ENCODE measurements around the gene IKBKG.

Gene IKBKG

GRCh38 chrX:154515966-154516655, 31.3 kb upstream of the IKBKG start, which contains the start of gene FAM3A:
Gene FAM3A (minus strand): TSS chrX:154516232. CDS start chrX:154515772, 460 bp downstream.
- H3K4me3 Mint-ChIP-seq: peak within 1 kb of the TSS; percentile 86
- H3K27me3 Mint-ChIP-seq: no peaks in the 10 kb centered on the region
- H3K4me1 Mint-ChIP-seq: peaks cover 25% of the 10 kb centered on the region
- H3K9me3 Mint-ChIP-seq: no peaks in the 10 kb centered on the region
- H3K27ac Mint-ChIP-seq: peak within 1 kb of the TSS; percentile 85
- DNase-seq: peak; percentile 93
- H3K36me3 Mint-ChIP-seq (ENCODE audit: low read depth): peaks cover 10% of the 10 kb centered on the region
- ATAC-seq: peak; percentile 91

- Mint-ChIP-seq H3K9me3 (no peaks in the 10 kb centered on the region), H3K4me3 (peak overlapping the region; percentile 83), H3K27ac (peak overlapping the region; percentile 85), H3K4me1 (peaks cover 20% of the 10 kb centered on the region), H3K36me3 (ENCODE audit: low read depth) (peaks cover 10% of the 10 kb centered on the region), H3K27me3 (no peaks in the 10 kb centered on the region)
- DNase-seq (no peak), ATAC-seq (no peak)
Observed at GRCh38 chrX:154516656-154517100, 30.7 kb upstream of the IKBKG start.

- Mint-ChIP-seq H3K27ac (no peak overlapping the region), H3K4me3 (no peak overlapping the region), H3K4me1 (peaks cover 17% of the 10 kb centered on the region), H3K9me3 (no peaks in the 10 kb centered on the region), H3K36me3 (ENCODE audit: low read depth) (peaks cover 10% of the 10 kb centered on the region), H3K27me3 (no peaks in the 10 kb centered on the region)
- DNase-seq: no peak
- no peak for ATAC-seq
Observed at GRCh38 chrX:154517101-154517781, 30.2 kb upstream of the IKBKG start.

- Mint-ChIP-seq H3K4me3 (no peak overlapping the region), H3K27me3 (no peaks in the 10 kb centered on the region), H3K27ac (no peak overlapping the region), H3K4me1 (peaks cover 8% of the 10 kb centered on the region), H3K9me3 (no peaks in the 10 kb centered on the region), H3K36me3 (ENCODE audit: low read depth) (peaks cover 5% of the 10 kb centered on the region)
- ATAC-seq (no peak), DNase-seq (no peak)
Observed at GRCh38 chrX:154519389-154519788, 28.0 kb upstream of the IKBKG start.

GRCh38 chrX:154525606-154526490, 21.6 kb upstream of the IKBKG start:
- H3K27me3 Mint-ChIP-seq: no peaks in the 10 kb centered on the region
- ATAC-seq (no peak), DNase-seq (no peak)
- no peak overlapping the region for H3K27ac Mint-ChIP-seq
- H3K4me3 Mint-ChIP-seq: no peak overlapping the region
- peaks cover 18% of the 10 kb centered on the region for H3K4me1 Mint-ChIP-seq
- H3K36me3 Mint-ChIP-seq (ENCODE audit: low read depth): no peaks in the 10 kb centered on the region
- H3K9me3 Mint-ChIP-seq: no peaks in the 10 kb centered on the region

- H3K27me3 Mint-ChIP-seq: no peaks in the 10 kb centered on the region
- H3K9me3 Mint-ChIP-seq: no peaks in the 10 kb centered on the region
- H3K4me1 Mint-ChIP-seq: peaks cover 18% of the 10 kb centered on the region
- H3K27ac Mint-ChIP-seq: no peak overlapping the region
- DNase-seq (peak; percentile 63), ATAC-seq (peak; percentile 89)
- no peak overlapping the region for H3K4me3 Mint-ChIP-seq
- no peaks in the 10 kb centered on the region for H3K36me3 Mint-ChIP-seq (ENCODE audit: low read depth)
Observed at GRCh38 chrX:154526901-154527675, 20.3 kb upstream of the IKBKG start.

GRCh38 chrX:154529206-154529612, 18.2 kb upstream of the IKBKG start:
- H3K36me3 Mint-ChIP-seq (ENCODE audit: low read depth): peaks cover 2% of the 10 kb centered on the region
- H3K27ac Mint-ChIP-seq: no peak overlapping the region
- H3K4me3 Mint-ChIP-seq: no peak overlapping the region
- no peak for DNase-seq
- H3K27me3 Mint-ChIP-seq: no peaks in the 10 kb centered on the region
- no peak for ATAC-seq
- H3K4me1 Mint-ChIP-seq: peaks cover 18% of the 10 kb centered on the region
- H3K9me3 Mint-ChIP-seq: no peaks in the 10 kb centered on the region

- ATAC-seq (no peak), DNase-seq (no peak)
- H3K36me3 Mint-ChIP-seq (ENCODE audit: low read depth): peaks cover 2% of the 10 kb centered on the region
- no peak overlapping the region for H3K4me3 Mint-ChIP-seq
- H3K9me3 Mint-ChIP-seq: no peaks in the 10 kb centered on the region
- H3K27me3 Mint-ChIP-seq: no peaks in the 10 kb centered on the region
- H3K4me1 Mint-ChIP-seq: peaks cover 21% of the 10 kb centered on the region
- H3K27ac Mint-ChIP-seq: no peak overlapping the region
Observed at GRCh38 chrX:154530286-154530685, 17.1 kb upstream of the IKBKG start.

GRCh38 chrX:154531626-154532025, 15.8 kb upstream of the IKBKG start:
- Mint-ChIP-seq H3K27me3 (no peaks in the 10 kb centered on the region), H3K36me3 (ENCODE audit: low read depth) (peaks cover 4% of the 10 kb centered on the region), H3K27ac (no peak overlapping the region), H3K4me3 (no peak overlapping the region), H3K4me1 (peaks cover 12% of the 10 kb centered on the region), H3K9me3 (no peaks in the 10 kb centered on the region)
- ATAC-seq (no peak), DNase-seq (no peak)

GRCh38 chrX:154532690-154533089, 14.7 kb upstream of the IKBKG start:
- no peak overlapping the region for H3K27ac Mint-ChIP-seq
- no peaks in the 10 kb centered on the region for H3K9me3 Mint-ChIP-seq
- H3K4me1 Mint-ChIP-seq: peaks cover 6% of the 10 kb centered on the region
- H3K27me3 Mint-ChIP-seq: no peaks in the 10 kb centered on the region
- peaks cover 4% of the 10 kb centered on the region for H3K36me3 Mint-ChIP-seq (ENCODE audit: low read depth)
- DNase-seq (no peak), ATAC-seq (no peak)
- no peak overlapping the region for H3K4me3 Mint-ChIP-seq

- ATAC-seq (peak; percentile 92), DNase-seq (peak; percentile 85)
- H3K9me3 Mint-ChIP-seq: no peaks in the 10 kb centered on the region
- H3K4me1 Mint-ChIP-seq: peaks cover 16% of the 10 kb centered on the region
- H3K27me3 Mint-ChIP-seq: no peaks in the 10 kb centered on the region
- H3K27ac Mint-ChIP-seq: no peak overlapping the region
- peaks cover 7% of the 10 kb centered on the region for H3K36me3 Mint-ChIP-seq (ENCODE audit: low read depth)
- H3K4me3 Mint-ChIP-seq: no peak overlapping the region
Observed at GRCh38 chrX:154534526-154535322, 12.7 kb upstream of the IKBKG start.

GRCh38 chrX:154535892-154536291, 11.5 kb upstream of the IKBKG start:
- DNase-seq: no peak
- peaks cover 9% of the 10 kb centered on the region for H3K36me3 Mint-ChIP-seq (ENCODE audit: low read depth)
- no peak for ATAC-seq
- H3K27ac Mint-ChIP-seq: no peak overlapping the region
- peaks cover 17% of the 10 kb centered on the region for H3K4me1 Mint-ChIP-seq
- no peak overlapping the region for H3K4me3 Mint-ChIP-seq
- H3K27me3 Mint-ChIP-seq: no peaks in the 10 kb centered on the region
- H3K9me3 Mint-ChIP-seq: no peaks in the 10 kb centered on the region

GRCh38 chrX:154539077-154539476, 8.3 kb upstream of the IKBKG start:
- Mint-ChIP-seq H3K27ac (peak overlapping the region; percentile 54), H3K4me3 (no peak overlapping the region), H3K4me1 (peaks cover 44% of the 10 kb centered on the region)

More at GRCh38 chrX:154539077-154539476, 8.3 kb upstream of the IKBKG start:
- Mint-ChIP-seq H3K9me3 (no peaks in the 10 kb centered on the region), H3K36me3 (ENCODE audit: low read depth) (peaks cover 8% of the 10 kb centered on the region), H3K27me3 (no peaks in the 10 kb centered on the region)
- DNase-seq (no peak), ATAC-seq (no peak)
